Cardiac muscle cell (in vitro differentiated cells and primary cell): ENCODE measurements around the gene FNBP1L. TPM values are rescaled to one million over a fixed set of nuclear protein-coding genes. Genes with fewer than 3 reads are reported as not detected.

Experiments
- DNase-seq, 2 donors: peaks; one replicate each; pipeline versions ENCODE4 v3.0.0 to v3.0.0-alpha.2; 2010 to 2017; ENCODE audit warnings: low read depth in 1 of 2, low spot score in 1 of 2
- H3K27ac ChIP-seq: fragments of 200-600 bp; sonication (generic); 2 replicates; pipeline ENCODE4 v1.5.1; 2016
- H3K27me3 ChIP-seq: fragments of 200-600 bp; sonication (generic); 2 replicates; pipeline ENCODE4 v1.6.0; 2016; ENCODE audit warnings: control low read depth
- H3K36me3 ChIP-seq: fragments of 200-600 bp; sonication (generic); 2 replicates; pipeline ENCODE4 v1.5.1; 2016; ENCODE audit warnings: control low read depth
- H3K4me1 ChIP-seq: fragments of 200-600 bp; sonication (generic); 2 replicates; pipeline ENCODE4 v1.8.1; 2017; ENCODE audit warnings: low read depth, mild to moderate bottlenecking, mixed run types
- H3K4me3 ChIP-seq: fragments of 200-600 bp; sonication (generic); 2 replicates; pipeline ENCODE4 v1.5.1; 2016; ENCODE audit warnings: mild to moderate bottlenecking
- H3K9me3 ChIP-seq: fragments of 200-600 bp; sonication (generic); 2 replicates; pipeline ENCODE4 v1.5.1; 2017; ENCODE audit warnings: low read depth, mild to moderate bottlenecking, control low read depth
- polyA plus RNA-seq: library from polyadenylated mRNA; unstranded; fragments of >200 nt; fragmentation: Nextera tagmentation; extraction: Ambion mirVana; gene quantifications from 2 replicates; pipeline ENCODE4 v1.2.1, GENCODE V29; 2016
- total RNA-seq: library from RNA; depleted of rRNA; stranded (reverse); fragments of >200 nt; gene quantifications from 2 replicates; pipeline ENCODE4 v1.2.3, GENCODE V29; 2016
- TF ChIP-seq, protein P1 (sequence below): IDR thresholded peaks from 2 replicates; pipeline ENCODE4 v1.5.1; 2012; ENCODE audit warnings: low read depth, mild to moderate bottlenecking, low read length

The FNBP1L gene
- total and polyA plus RNA-seq, 2 experiments from 2014 or later: 12.3 to 13.8 TPM

DNA sequence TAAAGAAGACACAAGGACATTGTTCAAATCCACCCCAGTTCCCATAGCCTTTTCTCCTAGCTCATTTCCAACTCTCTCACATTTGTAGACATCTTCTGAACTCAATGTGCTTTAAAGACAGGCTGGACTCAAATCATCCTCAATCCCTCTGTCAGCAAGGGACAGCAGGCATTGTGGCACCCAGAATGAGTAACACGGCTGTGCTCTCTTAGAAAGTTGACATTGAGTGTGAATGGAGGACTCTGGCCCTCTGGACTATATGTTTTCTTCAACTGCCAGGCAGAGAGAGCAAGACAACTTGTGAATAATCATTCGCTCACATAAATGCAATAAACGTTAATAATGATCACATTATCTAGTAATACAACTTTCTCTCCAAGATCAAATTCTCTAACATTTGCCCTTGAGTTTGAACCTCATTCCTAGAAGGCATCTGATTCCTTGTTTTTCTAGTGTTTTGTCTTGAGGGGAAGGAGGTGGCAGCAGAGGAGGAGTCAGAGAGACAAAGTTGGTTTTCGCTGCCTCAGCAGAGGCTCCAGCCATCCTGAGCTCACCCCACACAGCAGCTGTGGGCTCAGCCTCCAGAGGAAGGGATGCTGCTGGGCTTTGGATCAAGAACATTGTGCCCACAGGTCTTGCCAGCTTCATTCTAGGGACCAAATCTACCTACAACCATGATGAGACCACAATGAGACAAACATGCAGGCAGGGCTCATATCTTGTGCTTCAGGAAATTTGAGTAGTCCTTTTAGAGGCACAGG lies 148.6 kb downstream of the FNBP1L start:
- TF ChIP-seq, protein P1, sequence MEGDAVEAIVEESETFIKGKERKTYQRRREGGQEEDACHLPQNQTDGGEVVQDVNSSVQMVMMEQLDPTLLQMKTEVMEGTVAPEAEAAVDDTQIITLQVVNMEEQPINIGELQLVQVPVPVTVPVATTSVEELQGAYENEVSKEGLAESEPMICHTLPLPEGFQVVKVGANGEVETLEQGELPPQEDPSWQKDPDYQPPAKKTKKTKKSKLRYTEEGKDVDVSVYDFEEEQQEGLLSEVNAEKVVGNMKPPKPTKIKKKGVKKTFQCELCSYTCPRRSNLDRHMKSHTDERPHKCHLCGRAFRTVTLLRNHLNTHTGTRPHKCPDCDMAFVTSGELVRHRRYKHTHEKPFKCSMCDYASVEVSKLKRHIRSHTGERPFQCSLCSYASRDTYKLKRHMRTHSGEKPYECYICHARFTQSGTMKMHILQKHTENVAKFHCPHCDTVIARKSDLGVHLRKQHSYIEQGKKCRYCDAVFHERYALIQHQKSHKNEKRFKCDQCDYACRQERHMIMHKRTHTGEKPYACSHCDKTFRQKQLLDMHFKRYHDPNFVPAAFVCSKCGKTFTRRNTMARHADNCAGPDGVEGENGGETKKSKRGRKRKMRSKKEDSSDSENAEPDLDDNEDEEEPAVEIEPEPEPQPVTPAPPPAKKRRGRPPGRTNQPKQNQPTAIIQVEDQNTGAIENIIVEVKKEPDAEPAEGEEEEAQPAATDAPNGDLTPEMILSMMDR: no peak
- Histone ChIP-seq H3K4me1 (no peaks in the 10 kb centered on the region), H3K36me3 (no peaks in the 10 kb centered on the region), H3K27me3 (peaks cover 89% of the 10 kb centered on the region), H3K4me3 (no peak overlapping the region), H3K9me3 (no peaks in the 10 kb centered on the region), H3K27ac (no peak overlapping the region)
- no peak for DNase-seq

DNA sequence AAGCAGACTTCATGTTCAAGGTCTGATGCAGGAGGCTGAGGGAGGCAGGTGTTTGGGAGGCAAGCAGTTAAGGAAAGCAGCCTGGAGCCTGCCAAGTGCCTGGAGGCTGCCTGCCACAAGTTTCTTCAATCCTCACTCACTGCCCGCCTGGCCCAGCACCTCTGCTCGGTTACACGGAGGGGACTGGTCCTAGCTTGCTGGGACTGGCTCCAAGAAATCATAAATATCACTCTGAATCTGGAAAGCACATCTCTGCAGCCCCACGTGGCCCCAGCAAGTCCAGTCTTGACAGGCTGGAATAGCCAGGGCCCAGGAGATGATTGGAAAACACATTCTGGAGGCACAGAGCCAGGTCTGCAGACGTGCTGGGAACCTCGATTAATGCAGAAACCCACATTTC lies 149.8 kb downstream of the FNBP1L start:
- Histone ChIP-seq H3K9me3 (no peaks in the 10 kb centered on the region), H3K4me3 (no peak overlapping the region), H3K36me3 (no peaks in the 10 kb centered on the region), H3K27me3 (peaks cover 83% of the 10 kb centered on the region), H3K27ac (no peak overlapping the region), H3K4me1 (no peaks in the 10 kb centered on the region)
- peak in 1 of 2 donors; percentile 33 for DNase-seq
- TF ChIP-seq, protein P1: no peak

GRCh38 chr1:93598396-93598795 lies 150.5 kb downstream of the FNBP1L start:
- H3K36me3 ChIP-seq: no peaks in the 10 kb centered on the region
- TF ChIP-seq, protein P1: no peak
- no peak overlapping the region for H3K27ac ChIP-seq
- DNase-seq: no peak
- H3K4me1 ChIP-seq: no peaks in the 10 kb centered on the region
- peaks cover 81% of the 10 kb centered on the region for H3K27me3 ChIP-seq
- no peaks in the 10 kb centered on the region for H3K9me3 ChIP-seq
- no peak overlapping the region for H3K4me3 ChIP-seq

- no peaks in the 10 kb centered on the region for H3K4me1 ChIP-seq
- H3K4me3 ChIP-seq: no peak overlapping the region
- TF ChIP-seq, protein P1: no peak
- no peaks in the 10 kb centered on the region for H3K36me3 ChIP-seq
- H3K27ac ChIP-seq: no peak overlapping the region
- DNase-seq: no peak
- no peaks in the 10 kb centered on the region for H3K9me3 ChIP-seq
- H3K27me3 ChIP-seq: peaks cover 81% of the 10 kb centered on the region
Observed at GRCh38 chr1:93598861-93599439, 151.0 kb downstream of the FNBP1L start.

GRCh38 chr1:93599479-93599878 lies 151.6 kb downstream of the FNBP1L start:
- no peak for DNase-seq
- TF ChIP-seq, protein P1: no peak
- Histone ChIP-seq H3K36me3 (no peaks in the 10 kb centered on the region), H3K27me3 (peaks cover 75% of the 10 kb centered on the region), H3K9me3 (no peaks in the 10 kb centered on the region), H3K4me1 (no peaks in the 10 kb centered on the region), H3K4me3 (no peak overlapping the region), H3K27ac (no peak overlapping the region)
